GM19351 (cell line): ENCODE measurements around the gene RPS19.

Experiments
- ATAC-seq: cut with Tn5 transposase; IDR thresholded peaks from one replicate; pipeline ENCODE4 v1.9.1; 2021; ENCODE audit warnings: mild to moderate bottlenecking, moderate library complexity; ENCODE audit not compliant: unreplicated experiment

RPS19 gene

GRCh38 chr19:41897181-41897580 is 37.1 kb downstream of the RPS19 start:
- no peak for ATAC-seq

GRCh38 chr19:41897820-41898219 is 37.8 kb downstream of the RPS19 start:
- no peak for ATAC-seq

GRCh38 chr19:41898235-41898634 is 38.2 kb downstream of the RPS19 start:
- no peak for ATAC-seq

GRCh38 chr19:41901707-41902360 is 41.8 kb downstream of the RPS19 start:
- no peak for ATAC-seq

- ATAC-seq: no peak
Measured at GRCh38 chr19:41902594-41902993, 42.5 kb downstream of the RPS19 start.

- no peak for ATAC-seq
Measured at GRCh38 chr19:41903193-41903953, 43.3 kb downstream of the RPS19 start.

GRCh38 chr19:41904118-41904870 is 44.2 kb downstream of the RPS19 start:
- ATAC-seq: no peak

GRCh38 chr19:41905273-41906002 is 45.4 kb downstream of the RPS19 start:
- ATAC-seq: no peak

GRCh38 chr19:41906271-41906670 is 46.2 kb downstream of the RPS19 start:
- no peak for ATAC-seq

- ATAC-seq: no peak
Measured at GRCh38 chr19:41906916-41907680, 47.0 kb downstream of the RPS19 start.

- ATAC-seq: no peak
Measured at GRCh38 chr19:41907994-41908615, 48.0 kb downstream of the RPS19 start.

- no peak for ATAC-seq
Measured at GRCh38 chr19:41908724-41909464, 48.8 kb downstream of the RPS19 start.

GRCh38 chr19:41909706-41910105 is 49.7 kb downstream of the RPS19 start:
- no peak for ATAC-seq

- no peak for ATAC-seq
Measured at GRCh38 chr19:41910240-41910991, 50.4 kb downstream of the RPS19 start.

GRCh38 chr19:41910992-41911888 is 51.2 kb downstream of the RPS19 start:
- no peak for ATAC-seq

- no peak for ATAC-seq
Measured at GRCh38 chr19:41911889-41912731, 52.1 kb downstream of the RPS19 start.
